Inflammatory macrophage (primary cell): ENCODE measurements around the gene PPP1R11.
A peak's percentile ranks its signal among the peaks of the same experiment; 100 is the strongest.
"Not testable (repeated sequence)": the region's sequence is repeated elsewhere in the genome, so short reads cannot be mapped to it uniquely, and the experiment has no call there.

Experiments
- DNase-seq, 2 donors: peaks; one replicate each; pipeline ENCODE4 v3.0.0-alpha.2; 2020 to 2022
- total RNA-seq, 18 experiments: gene quantifications; one replicate each; lab custom pipeline; 2026; ENCODE audit warnings: mixed read lengths in 6 of 18, inconsistent platforms in 2 of 18; lab: John Stamatoyannopoulos, UW

PPP1R11 gene, protein sequence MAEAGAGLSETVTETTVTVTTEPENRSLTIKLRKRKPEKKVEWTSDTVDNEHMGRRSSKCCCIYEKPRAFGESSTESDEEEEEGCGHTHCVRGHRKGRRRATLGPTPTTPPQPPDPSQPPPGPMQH
- 28.8 to 69.2 (median 47.6) reads per million in 18 experiments for total RNA-seq

DNA sequence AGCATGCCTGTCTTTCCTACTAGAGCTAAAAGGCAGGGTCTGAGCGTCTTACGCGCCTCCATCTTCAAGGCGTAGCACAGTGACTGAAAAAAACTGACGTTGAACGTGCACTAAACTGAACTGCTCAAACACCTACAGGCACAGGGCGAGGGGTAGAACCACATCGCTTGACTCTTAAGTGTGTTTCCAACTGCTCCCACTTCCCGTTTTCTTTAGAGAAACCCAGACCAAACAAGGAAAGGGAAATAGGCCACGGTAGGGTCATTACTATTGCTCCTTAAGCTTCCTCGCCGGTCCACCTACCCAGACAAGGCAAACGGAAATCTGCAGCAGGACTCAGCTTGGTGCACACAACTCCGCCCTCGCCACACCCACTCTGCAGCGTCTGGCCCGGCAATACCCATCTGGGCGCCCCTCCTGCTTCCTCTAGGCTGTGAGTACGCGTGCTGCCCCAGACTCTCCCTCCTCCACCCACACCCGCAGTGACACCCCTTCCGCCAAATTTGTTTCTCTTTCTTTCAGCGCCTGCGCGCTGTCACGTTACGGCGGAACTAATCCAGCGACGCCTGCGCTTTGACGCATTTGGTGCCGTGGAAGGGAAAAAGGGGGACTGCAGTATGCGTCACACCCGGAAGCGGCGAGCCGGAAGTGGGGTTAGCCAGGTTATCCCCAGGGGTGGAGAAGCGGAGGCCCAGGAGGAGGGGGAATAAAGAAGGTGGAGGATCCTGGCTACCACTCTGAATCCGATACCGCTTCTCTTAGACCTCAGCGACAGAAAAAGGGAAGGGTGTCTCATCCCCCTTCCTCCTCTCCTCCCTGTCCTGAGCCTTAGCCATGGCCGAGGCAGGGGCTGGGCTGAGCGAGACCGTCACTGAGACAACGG is at the start of gene PPP1R11:
TSS of gene PPP1R11 (plus strand) at position 622 of the 883 bp plus-strand sequence. CDS start at position 835, 213 bp downstream.
- DNase-seq, result peak; percentile 100

DNA sequence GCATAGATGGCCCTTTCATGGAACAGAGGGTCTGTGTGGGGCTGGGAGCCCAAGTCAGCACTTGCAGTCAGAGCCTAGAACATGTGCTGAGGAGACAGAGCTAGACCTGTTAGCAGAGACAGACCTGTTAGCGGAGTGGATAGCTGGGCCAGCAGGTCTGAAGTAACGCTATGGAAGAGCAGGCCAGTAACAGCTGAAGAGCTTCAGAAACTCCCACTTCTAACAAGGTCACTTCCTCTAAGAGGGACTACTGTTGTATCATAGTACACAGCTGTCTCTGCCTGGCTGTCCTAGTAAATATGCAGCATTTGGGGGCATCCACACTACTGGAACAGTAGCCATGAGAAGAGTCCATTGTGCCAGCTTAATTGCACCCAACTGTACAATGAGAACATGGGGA is 47.2 kb upstream of the PPP1R11 start:
- DNase-seq, result peak in 1 of 2 donors; percentile 51

DNA sequence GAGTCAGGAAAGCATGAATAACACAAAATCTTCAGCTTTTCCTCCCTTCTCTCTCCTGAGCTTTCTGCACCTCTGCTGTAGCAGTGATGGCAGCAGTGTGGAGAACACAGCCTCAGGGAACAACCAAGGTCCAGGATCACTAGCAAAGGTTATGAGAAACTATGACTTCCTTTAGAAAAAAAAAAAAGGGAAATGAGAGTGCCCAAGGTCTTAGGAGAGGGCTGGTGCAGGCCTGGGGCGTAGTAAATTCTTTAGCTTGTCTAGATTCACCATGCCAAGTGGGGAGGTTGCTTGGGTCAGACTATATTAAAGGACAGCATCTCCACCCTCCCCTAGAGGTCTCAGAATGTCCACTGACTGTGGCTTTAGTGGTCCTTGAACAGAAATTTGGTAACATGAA is 46.4 kb upstream of the PPP1R11 start:
- DNase-seq, result peak in 1 of 2 donors; percentile 18

DNA sequence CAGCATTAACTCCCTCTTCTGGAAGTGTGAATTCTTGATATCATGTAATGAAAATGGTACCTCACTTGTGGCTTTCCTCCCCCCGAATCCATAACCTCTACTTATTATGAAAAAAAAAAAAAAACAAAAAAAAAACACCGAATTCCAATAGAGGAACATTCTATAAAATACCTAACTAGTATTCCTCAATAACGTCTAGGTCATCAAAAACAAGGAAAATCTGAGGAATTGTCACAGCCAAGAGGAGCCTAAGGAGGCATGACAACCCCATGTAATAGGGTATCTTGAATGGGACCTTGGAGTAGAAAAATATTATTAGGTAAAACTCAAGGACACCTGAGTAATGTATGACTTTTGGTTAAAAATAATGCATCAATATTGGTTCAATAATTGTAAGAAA is 44.8 kb upstream of the PPP1R11 start:
- DNase-seq, result no peak

DNA sequence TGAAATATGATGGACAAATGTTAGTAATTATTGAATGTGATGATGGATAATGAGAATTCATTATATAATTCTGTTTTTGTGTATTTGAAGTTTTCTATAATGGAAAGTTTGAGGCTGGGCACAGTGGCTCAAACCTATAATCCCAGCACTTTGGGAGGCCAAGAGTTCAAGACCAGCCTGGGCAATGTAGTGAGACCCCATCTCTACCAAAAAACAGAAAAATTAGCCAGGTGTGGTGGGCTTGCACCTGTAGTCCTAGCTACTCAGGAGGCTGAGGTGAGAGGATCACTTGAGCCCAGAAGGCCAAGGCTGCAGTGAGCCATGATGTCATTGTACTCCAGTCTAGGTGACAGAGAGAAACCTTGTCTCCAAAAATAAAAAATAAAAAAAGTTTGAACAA is 44.3 kb upstream of the PPP1R11 start:
- DNase-seq, result not testable (repeated sequence)

DNA sequence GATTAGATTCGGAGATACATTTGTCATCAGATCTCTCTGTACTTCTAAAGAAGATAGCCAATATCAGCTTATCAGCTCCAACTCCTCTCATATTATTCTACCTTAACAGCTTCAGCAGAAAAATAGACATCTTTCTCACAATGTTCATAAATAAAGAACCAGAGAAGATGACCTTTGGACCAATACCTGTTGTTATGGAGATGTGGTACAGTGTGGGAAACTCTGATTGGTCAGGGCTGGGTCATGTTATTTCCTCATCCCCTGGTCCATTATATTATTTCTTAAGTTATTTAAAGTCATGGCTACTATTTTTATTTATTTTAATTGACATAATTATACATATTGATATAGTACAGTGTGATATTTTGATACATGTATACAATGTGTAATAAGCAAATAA is 41.8 kb upstream of the PPP1R11 start:
- no peak for DNase-seq

DNA sequence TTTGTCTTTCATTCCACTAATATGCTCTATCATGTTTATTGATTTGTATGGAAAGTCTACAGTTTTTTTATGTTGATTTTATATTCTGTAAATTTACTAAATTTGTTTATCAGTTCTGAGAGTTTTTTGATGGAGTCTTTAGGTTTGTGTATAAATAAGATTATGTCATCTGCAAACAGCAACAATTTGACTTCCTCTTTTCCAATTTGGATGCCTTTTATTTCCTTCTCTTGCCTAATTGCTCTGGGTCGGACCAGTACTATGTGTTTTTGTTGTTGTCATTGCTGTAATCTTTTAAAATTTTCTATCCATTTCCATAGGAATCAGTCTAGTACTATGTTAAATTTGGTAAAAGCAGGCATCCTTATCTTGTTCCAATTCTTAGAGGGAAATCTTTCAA is 37.4 kb upstream of the PPP1R11 start:
- peak; percentile 33 to 62 for DNase-seq

DNA sequence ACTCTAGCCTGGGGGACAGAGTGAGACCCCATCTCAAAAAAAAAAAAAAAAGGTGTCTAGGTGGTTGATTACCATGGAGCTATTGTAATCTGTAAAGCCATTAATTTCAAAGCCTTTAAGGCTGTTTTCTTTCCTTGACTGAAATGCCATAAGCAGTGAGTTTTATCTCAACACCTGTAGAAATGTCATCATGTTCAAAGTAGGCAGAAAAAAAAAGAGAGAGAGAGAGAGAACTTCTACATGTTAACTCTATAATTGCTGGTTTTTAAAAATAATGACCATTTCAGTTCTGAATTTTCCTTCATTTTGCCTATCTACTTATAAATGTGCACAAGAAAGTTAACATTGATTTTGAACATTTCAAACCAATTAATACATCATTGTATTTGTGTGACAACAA is 35.6 kb upstream of the PPP1R11 start:
- DNase-seq, result no peak

DNA sequence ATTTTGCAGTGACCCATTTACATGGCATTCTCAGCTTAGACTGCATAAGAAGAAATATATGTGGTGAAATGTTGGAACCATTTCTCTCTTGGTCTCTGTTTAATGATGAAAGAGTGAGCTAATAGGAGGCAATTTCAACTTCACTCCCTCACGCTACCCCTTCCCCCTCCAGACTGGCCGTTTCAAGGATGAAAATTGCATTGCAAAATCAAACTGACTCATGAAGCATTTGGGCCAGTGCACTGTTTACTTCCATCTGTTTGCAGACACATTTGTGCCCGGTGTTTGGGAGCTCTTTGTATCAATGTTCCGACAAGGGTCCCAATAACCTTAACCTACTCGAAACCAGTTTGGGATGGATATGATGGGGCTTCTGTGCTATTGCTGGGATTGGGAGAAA is 33.6 kb upstream of the PPP1R11 start:
- peak; percentile 86 to 90 for DNase-seq

DNA sequence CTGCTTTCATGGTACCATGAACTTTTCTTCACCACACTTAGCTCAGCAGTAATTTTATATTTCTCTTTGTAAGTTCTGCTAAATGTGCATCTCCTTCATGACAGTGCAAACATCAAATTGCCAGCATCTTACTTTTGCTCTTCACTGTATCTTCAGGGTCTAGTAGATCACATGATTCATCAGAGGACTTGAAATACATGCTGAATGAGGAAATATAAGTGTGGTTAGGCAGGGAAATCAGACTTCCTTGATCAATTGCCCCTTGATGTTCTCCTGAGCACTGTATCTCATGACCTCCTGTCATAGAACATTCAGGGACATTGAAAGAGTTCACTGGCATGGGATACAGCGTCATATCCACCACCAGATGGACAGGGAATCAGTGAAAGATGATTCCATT is 31.2 kb upstream of the PPP1R11 start:
- DNase-seq, result peak; percentile 36 to 52

DNA sequence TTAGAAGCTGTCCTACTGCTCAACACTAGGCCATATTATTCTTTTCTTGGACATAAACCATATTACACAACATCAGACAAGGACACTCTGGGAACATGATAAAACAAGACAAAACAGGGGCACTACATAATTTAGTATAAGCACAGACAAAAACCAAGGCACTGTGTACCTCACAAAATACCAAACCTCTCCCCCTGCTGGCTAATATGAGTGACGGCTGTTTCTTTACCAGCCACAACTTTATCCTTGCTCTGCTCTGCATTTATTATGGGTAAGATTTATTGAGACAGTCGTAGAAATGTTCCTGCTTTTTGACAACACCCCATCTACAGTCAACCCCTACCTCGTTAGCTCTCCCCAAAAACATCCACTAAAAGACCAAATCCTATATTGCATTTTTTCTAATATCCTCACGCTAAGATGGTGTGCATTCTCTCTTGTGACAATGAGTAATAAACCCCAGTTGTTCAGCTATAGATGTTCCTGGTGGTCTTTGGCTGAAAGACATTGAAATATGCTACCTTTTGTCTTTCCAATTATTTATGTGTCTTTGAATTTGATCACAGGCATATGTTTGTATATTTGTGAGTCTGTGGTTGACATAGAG is 29.7 kb upstream of the PPP1R11 start:
- DNase-seq, result peak; percentile 24 to 34

DNA sequence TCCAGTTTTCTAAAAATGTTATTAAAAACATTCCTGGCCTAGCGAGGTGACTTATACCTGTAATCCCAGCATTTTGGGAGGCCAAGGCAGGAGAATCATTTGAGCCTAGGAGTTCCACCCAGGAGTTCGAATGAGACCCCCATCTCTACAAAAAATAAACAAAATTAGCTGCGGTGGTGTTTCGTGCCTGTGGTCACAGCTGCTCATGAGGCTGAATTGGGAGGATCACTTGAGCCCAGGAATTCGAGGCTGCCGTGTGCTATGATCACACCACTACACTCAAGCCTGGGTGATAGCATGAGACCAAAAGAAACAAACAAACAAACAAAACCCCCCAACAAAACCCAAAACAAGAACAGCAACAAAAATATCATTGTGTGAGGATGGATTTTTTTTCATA is 25.8 kb upstream of the PPP1R11 start:
- no peak for DNase-seq

DNA sequence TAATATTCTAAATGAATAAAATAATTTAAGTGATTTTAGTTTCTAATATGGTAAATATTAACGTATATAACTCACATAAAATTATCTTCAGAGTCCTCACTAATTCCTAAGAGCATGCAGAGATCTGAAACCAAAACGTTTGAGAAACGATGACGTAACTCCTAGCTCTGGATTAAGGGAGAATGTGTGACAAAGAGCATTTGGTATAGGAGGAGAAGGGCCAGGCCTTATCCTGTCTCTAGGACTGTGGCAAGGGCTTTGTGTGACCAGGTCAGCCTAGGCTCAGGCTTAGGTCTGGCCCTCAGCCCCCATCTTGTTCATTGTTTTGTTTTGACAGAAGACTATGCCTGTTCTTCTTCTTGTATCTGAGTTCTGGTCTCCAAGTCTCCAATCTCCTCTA is 25.2 kb upstream of the PPP1R11 start:
- DNase-seq, result peak in 1 of 2 donors; percentile 21

DNA sequence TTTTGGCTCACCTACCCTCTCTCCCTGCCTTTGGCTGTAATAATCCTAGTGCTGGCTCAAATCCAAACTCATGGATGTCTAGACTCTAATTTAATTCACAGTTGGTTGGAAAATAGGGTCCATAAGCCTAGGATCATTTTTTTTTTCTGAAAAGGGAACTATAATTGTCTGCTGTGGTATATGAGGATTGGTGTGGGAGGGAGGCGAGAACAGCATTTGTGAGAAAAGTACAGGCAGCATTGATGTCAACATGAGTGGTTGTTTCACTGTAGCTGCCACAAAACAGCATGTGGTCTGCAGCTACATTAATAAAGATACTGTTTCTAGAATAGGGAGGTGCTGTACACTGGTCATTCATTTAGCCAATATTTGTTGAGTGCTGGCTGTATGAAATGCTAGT is 24.5 kb upstream of the PPP1R11 start:
- peak; percentile 68 to 85 for DNase-seq

DNA sequence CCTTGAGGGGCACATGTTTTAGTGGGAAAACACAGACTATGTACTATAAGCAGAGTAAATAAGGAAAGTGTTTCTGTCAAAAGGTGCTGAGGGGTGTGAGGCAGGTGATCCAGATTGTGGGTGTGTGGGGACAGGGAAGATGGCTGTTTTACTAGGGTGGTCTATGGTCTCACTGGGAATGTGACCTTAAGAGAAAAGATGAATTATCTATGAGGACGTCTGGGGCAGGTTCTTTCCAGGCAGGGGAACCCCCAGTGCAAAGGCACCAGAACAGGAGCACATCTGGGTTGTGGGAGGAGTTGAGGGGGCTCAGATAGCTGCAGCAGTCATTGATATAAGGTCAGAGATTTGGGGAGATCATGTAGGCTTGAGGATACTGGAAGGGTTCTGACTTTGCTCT is 24.1 kb upstream of the PPP1R11 start:
- DNase-seq, result no peak

DNA sequence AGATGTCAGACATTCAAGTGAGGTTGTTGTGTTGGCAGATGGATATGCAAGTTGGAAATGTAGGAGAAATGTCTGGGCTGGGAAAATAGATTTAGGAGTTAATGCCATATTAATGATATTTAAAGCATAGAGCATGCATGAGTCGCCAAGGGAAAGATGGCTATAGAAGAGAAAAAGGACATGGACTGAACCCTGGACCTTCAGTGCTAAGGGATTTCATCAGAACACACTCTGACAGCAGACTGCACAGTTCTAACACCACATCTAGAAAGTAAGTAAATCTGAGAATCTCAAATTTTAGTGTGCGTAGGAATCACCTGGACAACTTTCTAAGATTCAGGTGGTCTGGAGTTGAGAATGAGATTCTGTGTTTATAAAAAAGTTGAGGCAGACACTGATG is 23.3 kb upstream of the PPP1R11 start:
- no peak for DNase-seq

DNA sequence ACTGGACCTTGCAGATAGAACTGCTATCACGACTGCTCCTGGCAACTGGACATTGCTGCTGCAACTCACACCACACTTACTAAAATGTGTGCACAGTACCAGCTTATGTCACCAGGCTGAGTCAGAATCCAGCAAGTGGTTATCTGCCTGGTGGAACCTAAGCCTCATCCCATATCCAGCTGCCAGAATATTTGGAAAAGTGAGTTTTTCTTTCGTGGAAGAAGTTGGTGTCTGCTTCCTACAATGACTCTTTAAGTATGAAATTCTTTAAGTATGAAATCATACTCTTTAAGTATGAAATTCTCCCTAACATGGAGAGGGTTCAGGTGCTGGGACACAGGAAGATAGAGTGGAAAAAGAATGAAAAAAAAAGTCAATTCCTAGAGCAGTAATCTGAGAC is 22.4 kb upstream of the PPP1R11 start:
- DNase-seq, result no peak

DNA sequence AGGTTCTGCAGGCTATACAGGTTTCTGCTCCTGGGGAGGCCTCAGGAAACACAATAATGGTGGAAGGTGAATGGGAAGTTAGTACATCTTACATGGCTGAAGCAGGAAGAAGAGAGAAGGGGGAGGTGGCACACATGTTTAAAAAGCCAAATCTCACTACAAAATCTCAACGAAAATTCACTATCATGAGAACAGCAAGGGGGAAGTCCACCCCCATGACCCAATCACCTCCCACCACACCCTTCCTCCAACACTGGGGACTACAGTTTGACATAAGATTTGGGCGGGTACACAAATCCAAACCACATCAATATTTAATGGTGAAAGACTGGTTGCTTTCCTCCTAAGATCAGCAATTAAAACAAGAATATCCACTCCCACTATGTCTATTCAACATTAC is 19.8 kb upstream of the PPP1R11 start:
- DNase-seq, result peak; percentile 70 to 77

DNA sequence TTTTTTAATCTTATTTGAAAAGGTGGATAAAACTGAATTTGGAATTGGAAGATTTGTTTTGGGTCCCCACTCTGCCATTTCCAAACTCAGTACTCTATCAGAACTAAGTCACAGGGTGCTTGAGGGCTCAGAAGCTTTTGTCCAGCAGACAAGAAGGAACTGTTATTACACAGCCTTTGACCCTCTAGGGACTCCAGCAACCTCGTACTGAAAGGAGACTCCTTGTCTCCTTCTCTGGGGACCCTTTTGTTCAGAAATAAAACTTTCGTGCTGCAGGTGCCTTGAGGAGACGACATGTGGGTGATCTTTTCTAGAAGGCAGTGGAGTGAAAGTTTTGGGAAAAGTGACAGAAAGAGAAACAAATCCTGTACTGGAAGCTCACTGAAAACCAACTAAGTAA is 13.3 kb upstream of the PPP1R11 start:
- no peak for DNase-seq

DNA sequence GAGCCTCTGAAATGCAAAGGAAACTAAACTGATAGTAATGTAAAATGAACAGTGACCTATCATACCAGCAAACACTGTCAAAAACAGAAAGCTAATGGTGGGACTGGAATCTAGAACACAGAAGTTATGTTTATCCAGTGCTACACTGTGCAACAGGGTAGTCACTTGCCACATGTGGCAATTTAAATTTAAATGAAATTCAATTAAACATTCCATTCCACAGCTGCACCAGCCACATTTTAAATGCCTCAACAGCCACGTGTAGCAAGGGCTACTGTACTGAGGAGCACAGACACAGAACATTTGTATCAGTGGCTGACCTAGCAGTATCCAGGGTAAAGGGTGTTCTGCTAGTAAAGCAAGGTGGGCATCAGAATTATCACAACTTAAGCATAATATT is 11.5 kb upstream of the PPP1R11 start:
- no peak for DNase-seq

DNA sequence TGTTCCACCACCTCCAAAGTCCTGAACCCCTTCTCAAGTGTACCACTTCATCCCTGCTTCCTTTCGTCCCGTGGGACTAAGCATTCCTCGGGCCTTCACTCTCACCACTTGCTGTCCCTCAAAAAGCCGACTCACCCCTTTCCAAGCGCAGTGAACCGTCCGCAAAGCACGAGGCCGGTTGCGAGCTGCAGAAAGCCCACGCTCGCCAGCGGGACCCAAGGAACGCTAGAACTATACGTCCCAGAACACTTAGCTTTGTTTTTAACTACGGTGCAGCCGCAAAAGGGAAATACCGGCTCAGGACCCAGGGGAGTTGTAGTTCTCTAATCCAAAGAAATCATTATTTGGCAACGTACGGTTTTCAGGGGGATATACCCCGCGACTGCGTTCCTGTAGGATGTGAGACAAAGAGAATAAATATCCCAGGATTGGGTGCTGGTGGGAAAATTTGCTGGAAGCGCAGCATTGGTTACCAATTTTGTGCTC is 6.3 kb upstream of the PPP1R11 start:
- peak; percentile 66 to 83 for DNase-seq

DNA sequence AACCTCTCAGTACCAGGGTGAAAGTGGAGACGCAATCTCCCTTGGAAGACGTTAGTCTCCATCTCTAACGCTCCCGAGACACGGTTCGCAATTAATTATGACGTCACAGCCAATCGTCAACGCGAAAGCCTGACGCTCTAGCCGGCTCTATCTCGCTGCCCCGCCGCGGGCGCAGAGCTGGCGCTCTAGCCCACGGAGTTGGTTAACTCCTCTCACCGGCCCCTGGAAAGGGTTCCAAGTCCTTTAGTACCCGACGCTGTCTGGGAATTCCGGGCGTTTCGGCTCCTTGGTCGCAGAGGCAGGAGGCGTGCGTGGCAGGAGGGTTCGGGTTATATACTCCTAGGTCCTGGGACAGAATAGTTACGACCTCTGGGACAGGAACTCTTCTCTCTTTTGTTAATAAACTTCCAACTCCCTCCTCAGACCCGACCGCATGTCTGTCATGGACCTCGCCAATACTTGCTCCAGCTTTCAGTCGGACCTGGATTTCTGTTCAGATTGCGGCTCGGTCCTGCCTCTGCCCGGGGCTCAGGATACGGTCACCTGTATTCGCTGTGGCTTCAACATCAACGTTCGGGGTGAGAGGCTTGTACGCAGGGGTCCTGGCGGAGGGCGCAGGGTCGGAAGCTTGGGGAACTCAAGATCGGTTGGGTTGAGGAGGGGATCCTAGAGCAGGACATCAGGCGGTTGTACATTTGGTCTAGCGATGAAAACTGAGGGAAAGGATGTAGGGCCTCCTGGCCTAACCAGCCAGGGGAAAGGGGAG is 5.7 kb upstream of the PPP1R11 start, which contains the start of gene POLR1H:
TSS of gene POLR1H (plus strand) at position 174 of the 766 bp plus-strand sequence. CDS start at position 434, 260 bp downstream.
- peak; percentile 97 to 98 for DNase-seq
